Panc1 (cell line): ENCODE measurements around the gene ATG4D. TPM values are rescaled to one million over a fixed set of nuclear protein-coding genes. Genes with fewer than 3 reads are reported as not detected.

Source experiments
- ATAC-seq: fragments of 200-7000 bp; cut with Tn5 transposase; 2 replicates; pipeline ENCODE4 v1.9.1; 2020; ENCODE audit warnings: mild to moderate bottlenecking, moderate library complexity
- BruUV-seq: library from RNA; stranded (reverse); fragments of 400-500 nt; replicated peaks from 2 replicates; lab custom pipeline; 2021; lab: Mats Ljungman, UMichigan
- CTCF ChIA-PET: fragments of 300-600 bp; sonication (Branson Sonifier 250); formaldehyde crosslinking; loops from one replicate; lab custom pipeline; 2022; ENCODE audit warnings: antibody characterized with exemption; lab: Charles Lee
- POLR2A ChIA-PET: fragments of 300-600 bp; sonication (Branson Sonifier 250); formaldehyde crosslinking; loops from one replicate; lab custom pipeline; 2022; ENCODE audit warnings: antibody characterized with exemption; lab: Charles Lee
- DNase-seq: peaks from one replicate; pipeline ENCODE4 v3.0.0-alpha.2; 2010; ENCODE audit warnings: low read depth, low spot score
- H3K27ac ChIP-seq: 2 replicates; pipeline ENCODE4 v1.5.1; 2011; ENCODE audit warnings: mild to moderate bottlenecking, low read length, inconsistent platforms
- H3K27me3 ChIP-seq: fragments of 200-500 bp; sonication (Bioruptor generic); 2 replicates; pipeline ENCODE4 v1.6.0; 2014; ENCODE audit warnings: low read length, inconsistent platforms; ENCODE audit not compliant: control insufficient read depth, insufficient read depth
- H3K36me3 ChIP-seq: fragments of 200-500 bp; sonication (Bioruptor generic); 2 replicates; pipeline ENCODE4 v1.5.1; 2014; ENCODE audit warnings: inconsistent platforms, mild to moderate bottlenecking, low read length, moderate library complexity; ENCODE audit not compliant: control insufficient read depth, insufficient read depth
- H3K4me1 ChIP-seq: 2 replicates; pipeline ENCODE4 v1.5.1; 2011; ENCODE audit warnings: inconsistent platforms, mild to moderate bottlenecking, low read length, moderate library complexity; ENCODE audit not compliant: control insufficient read depth, insufficient read depth
- H3K4me3 ChIP-seq, 2 experiments: 2 replicates each; pipeline ENCODE4 v1.5.1; 2011 to 2012; ENCODE audit warnings: low read depth in 2 of 2, low read length in 2 of 2, mild to moderate bottlenecking in 2 of 2, inconsistent platforms in 1 of 2, moderate library complexity in 1 of 2
- H3K9me3 ChIP-seq: fragments of 200-500 bp; sonication (Bioruptor generic); 2 replicates; pipeline ENCODE4 v1.5.1; 2014; ENCODE audit warnings: low read depth, mild to moderate bottlenecking, inconsistent platforms, low read length, moderate library complexity; ENCODE audit not compliant: control insufficient read depth, insufficient read depth
- POLR2AphosphoS5 ChIP-seq: IDR thresholded peaks from 2 replicates; pipeline ENCODE4 v1.6.1; 2012; ENCODE audit warnings: mild to moderate bottlenecking, low read depth, low read length, moderate library complexity
- SIN3A ChIP-seq: IDR thresholded peaks from 2 replicates; pipeline ENCODE4 v1.6.1; 2012; ENCODE audit warnings: low read depth, mild to moderate bottlenecking, low read length, moderate library complexity, borderline replicate concordance; ENCODE audit not compliant: insufficient read depth
- TCF7L2 ChIP-seq: IDR thresholded peaks from 2 replicates; pipeline ENCODE4 v1.6.1; 2011; ENCODE audit warnings: mild to moderate bottlenecking, low read depth, low read length, inconsistent platforms
- in situ Hi-C: cut with HindIII; loops from 2 replicates; pipeline ENCODE4 v1.10.0; 2016; ENCODE audit warnings: low sequenced_read_pairs, low pct_unique_long_range_greater_than_20kb
- intact Hi-C: fragments of 100-400 bp; cut with micrococcal nuclease; formaldehyde crosslinking; loops from one replicate; pipeline ENCODE4 v1.10.0; 2022; ENCODE audit not compliant: unreplicated experiment
- total RNA-seq: library from RNA; stranded (reverse); gene quantifications from one replicate; pipeline ENCODE4 v1.2.1, GENCODE V29; 2021; ENCODE audit not compliant: unreplicated experiment
- TF ChIP-seq, protein P1 (sequence below): fragments of 450-650 bp; IDR thresholded peaks from 2 replicates; pipeline ENCODE4 v1.5.1; 2017; ENCODE audit warnings: mild to moderate bottlenecking
- TF ChIP-seq, protein P2 (sequence below), 2 experiments: IDR thresholded peaks; 2 replicates each; pipeline ENCODE4 v1.6.1; 2011 to 2012; ENCODE audit warnings: low read depth in 2 of 2, control low read depth in 1 of 2, low read length in 1 of 2, mild to moderate bottlenecking in 1 of 2, moderate library complexity in 1 of 2; ENCODE audit not compliant: insufficient read depth in 1 of 2

ATG4D gene
- total RNA-seq, 1 experiment from 2014 or later = 28.0 TPM

DNA sequence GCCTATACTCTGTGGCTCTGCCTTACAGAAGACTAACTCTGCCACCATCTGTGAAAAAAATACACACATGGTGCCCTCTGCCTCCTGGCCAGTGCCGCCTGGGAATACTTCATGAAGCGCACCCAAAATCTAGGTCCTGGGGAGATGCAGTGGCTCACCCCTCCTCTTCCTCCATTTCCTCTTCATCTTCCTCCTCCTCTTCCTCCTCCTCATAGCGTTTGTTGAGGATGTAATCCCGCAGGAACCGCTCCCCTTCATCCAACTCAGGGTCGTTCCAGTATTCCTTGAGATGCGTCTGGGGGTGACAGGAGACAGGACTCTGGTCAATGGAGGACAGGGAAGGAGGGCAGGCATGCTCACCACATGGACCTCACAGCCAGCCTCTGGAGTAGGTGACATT lies 16.4 kb downstream of the ATG4D start:
- in situ Hi-C loops (no loop called here), intact Hi-C loops (no loop called here)
- Histone ChIP-seq H3K4me3 (no peak overlapping the region), H3K9me3 (no peaks in the 10 kb centered on the region), H3K27ac (no peak overlapping the region), H3K27me3 (no peaks in the 10 kb centered on the region), H3K4me1 (peaks cover 5% of the 10 kb centered on the region), H3K36me3 (peaks cover 3% of the 10 kb centered on the region)
- CTCF ChIA-PET = no interaction called here
- TF ChIP-seq POLR2AphosphoS5 (no peak), SIN3A (no peak), TCF7L2 (no peak)
- TF ChIP-seq, protein P1, sequence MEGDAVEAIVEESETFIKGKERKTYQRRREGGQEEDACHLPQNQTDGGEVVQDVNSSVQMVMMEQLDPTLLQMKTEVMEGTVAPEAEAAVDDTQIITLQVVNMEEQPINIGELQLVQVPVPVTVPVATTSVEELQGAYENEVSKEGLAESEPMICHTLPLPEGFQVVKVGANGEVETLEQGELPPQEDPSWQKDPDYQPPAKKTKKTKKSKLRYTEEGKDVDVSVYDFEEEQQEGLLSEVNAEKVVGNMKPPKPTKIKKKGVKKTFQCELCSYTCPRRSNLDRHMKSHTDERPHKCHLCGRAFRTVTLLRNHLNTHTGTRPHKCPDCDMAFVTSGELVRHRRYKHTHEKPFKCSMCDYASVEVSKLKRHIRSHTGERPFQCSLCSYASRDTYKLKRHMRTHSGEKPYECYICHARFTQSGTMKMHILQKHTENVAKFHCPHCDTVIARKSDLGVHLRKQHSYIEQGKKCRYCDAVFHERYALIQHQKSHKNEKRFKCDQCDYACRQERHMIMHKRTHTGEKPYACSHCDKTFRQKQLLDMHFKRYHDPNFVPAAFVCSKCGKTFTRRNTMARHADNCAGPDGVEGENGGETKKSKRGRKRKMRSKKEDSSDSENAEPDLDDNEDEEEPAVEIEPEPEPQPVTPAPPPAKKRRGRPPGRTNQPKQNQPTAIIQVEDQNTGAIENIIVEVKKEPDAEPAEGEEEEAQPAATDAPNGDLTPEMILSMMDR = no peak
- TF ChIP-seq, protein P2, sequence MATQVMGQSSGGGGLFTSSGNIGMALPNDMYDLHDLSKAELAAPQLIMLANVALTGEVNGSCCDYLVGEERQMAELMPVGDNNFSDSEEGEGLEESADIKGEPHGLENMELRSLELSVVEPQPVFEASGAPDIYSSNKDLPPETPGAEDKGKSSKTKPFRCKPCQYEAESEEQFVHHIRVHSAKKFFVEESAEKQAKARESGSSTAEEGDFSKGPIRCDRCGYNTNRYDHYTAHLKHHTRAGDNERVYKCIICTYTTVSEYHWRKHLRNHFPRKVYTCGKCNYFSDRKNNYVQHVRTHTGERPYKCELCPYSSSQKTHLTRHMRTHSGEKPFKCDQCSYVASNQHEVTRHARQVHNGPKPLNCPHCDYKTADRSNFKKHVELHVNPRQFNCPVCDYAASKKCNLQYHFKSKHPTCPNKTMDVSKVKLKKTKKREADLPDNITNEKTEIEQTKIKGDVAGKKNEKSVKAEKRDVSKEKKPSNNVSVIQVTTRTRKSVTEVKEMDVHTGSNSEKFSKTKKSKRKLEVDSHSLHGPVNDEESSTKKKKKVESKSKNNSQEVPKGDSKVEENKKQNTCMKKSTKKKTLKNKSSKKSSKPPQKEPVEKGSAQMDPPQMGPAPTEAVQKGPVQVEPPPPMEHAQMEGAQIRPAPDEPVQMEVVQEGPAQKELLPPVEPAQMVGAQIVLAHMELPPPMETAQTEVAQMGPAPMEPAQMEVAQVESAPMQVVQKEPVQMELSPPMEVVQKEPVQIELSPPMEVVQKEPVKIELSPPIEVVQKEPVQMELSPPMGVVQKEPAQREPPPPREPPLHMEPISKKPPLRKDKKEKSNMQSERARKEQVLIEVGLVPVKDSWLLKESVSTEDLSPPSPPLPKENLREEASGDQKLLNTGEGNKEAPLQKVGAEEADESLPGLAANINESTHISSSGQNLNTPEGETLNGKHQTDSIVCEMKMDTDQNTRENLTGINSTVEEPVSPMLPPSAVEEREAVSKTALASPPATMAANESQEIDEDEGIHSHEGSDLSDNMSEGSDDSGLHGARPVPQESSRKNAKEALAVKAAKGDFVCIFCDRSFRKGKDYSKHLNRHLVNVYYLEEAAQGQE (IDR thresholded peaks at IDR 0.05; ENCODE audit: insufficient read depth in 1 of 2, low read depth in 2 of 2, low read length in 1 of 2) = no peak
- POLR2A ChIA-PET = no interaction called here
- DNase-seq = no peak
- BruUV-seq = no TSS peak
- no peak for ATAC-seq

DNA sequence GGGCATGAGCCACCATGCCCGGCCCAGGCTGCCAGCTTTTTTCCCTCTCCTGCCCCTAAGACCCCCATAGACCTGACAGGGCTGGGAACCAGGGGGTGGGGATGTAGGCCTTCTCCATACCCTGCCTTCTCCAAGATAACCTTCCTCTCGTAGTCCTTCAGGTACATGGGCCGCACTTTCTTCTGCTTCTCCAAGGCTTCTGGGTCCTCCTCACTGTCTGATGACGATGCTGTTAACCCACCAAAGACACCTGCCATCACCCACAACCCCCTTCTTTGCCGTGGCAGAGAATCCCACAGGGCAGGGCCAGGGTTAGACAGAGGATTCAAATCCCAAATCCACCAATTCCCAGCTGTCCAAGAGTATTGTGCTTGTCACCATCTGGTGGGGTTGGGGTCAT lies 18.9 kb downstream of the ATG4D start:
- in situ Hi-C loops (no loop called here), intact Hi-C loops (no loop called here)
- peaks cover 17% of the 10 kb centered on the region for H3K4me1 ChIP-seq
- ChIA-PET CTCF (no interaction called here), POLR2A (no interaction called here)
- no peak for ATAC-seq
- H3K4me3 ChIP-seq = no peak overlapping the region
- H3K27me3 ChIP-seq = no peaks in the 10 kb centered on the region
- no peaks in the 10 kb centered on the region for H3K9me3 ChIP-seq
- BruUV-seq = TSS peak; percentile 64
- H3K36me3 ChIP-seq = peaks cover 3% of the 10 kb centered on the region
- no peak overlapping the region for H3K27ac ChIP-seq
- DNase-seq = no peak
- TF ChIP-seq, protein P2 (IDR thresholded peaks at IDR 0.05; ENCODE audit: insufficient read depth in 1 of 2, low read depth in 2 of 2, low read length in 1 of 2) = no peak
- no peak for TF ChIP-seq TCF7L2
- no peak for TF ChIP-seq POLR2AphosphoS5
- no peak for TF ChIP-seq SIN3A
- TF ChIP-seq, protein P1 = no peak
